Tongue (tissue), 2 donors: ENCODE results near the gene FRMD3. TPM values are rescaled to one million over a fixed set of nuclear protein-coding genes. Genes with fewer than 3 reads are reported as not detected.
"Not testable (repeated sequence)": the region's sequence is repeated elsewhere in the genome, so short reads cannot be mapped to it uniquely, and the experiment has no call there.

Experiments used
- DNase-seq: peaks from one replicate; pipeline ENCODE4 v3.0.0-alpha.2; 2015
- total RNA-seq: library from RNA; depleted of rRNA; stranded (reverse); fragments of >200 nt; gene quantifications from one replicate; pipeline ENCODE4 v1.2.3, GENCODE V29; 2014

Gene FRMD3
- total RNA-seq, 1 donor from 2014 or later, result 33.2 TPM

DNA sequence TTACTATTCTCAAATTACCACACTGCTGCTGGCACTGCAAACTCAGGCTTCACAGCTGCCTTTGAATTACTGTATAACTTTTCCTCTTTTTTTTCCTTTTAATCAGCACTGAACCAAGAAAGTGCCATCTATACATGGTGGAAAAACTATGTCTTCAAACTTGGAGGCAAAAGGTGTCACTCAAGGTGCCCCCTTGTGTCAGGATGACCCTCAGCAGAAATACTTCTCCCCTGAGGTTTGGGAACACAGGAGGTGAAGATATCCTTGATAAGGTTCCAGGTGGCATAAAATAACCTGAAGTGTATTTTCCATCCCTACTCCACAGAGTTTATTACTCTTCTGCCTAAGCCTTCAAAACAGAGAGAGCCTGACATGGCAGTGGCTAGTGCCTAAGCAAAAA, 14.5 kb downstream of the FRMD3 start:
- peak; percentile 28 for DNase-seq

DNA sequence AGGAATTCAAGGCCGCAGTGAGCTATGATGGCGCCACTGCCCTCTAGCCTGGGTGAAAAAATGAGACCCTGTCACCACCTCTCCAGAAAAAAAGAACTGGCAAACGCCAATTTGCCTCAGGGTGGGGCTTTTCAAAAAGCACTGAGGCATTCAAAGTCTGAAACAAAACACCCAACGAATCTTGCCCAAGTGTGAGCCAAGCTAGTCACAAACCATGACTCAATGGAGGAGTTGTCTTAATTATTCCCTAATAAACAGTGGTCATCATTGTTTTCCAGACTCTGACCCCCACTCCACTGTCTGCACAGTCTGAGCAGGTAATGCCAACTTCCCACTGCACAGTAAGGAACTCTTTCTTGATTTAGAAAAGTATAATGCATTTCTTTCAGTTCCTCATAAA, 16.8 kb downstream of the FRMD3 start:
- no peak for DNase-seq

DNA sequence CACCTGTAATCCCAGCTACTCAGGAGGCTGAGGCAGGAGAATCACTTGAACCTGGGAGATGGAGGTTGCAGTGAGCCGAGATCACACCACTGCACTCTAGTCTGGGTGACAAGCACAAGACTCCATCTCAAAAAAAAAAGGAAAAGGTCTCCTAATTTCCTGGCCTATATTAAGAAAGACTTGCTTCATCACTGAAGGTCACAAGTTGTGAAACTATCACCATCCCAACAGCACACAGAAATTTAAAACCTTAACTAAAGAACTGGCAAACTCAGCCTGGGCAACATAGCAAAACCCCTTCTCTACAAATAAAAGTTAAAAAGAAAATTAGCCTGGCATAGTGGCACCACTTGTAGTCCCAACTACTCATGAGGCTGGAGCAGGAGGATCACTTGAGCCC, 17.2 kb downstream of the FRMD3 start:
- no peak for DNase-seq

DNA sequence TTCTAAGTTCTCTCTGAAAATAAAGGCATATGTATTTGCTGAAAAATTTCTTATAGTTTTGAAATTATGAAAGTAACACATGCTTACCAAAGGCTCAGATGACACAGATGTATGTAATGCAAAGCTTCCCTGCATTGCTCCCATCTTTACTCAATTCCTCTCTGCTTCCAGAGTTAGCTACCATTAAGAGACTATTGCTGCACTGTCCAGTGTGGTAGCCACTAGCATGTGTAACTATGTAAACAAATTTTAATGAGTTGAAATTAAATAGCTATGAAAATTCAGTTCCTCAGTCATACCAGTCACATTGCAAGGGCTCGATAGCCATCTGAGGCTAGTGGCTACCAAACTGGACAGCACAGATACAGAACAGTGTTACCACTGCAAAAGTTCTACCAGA, 17.9 kb downstream of the FRMD3 start:
- DNase-seq, result no peak

DNA sequence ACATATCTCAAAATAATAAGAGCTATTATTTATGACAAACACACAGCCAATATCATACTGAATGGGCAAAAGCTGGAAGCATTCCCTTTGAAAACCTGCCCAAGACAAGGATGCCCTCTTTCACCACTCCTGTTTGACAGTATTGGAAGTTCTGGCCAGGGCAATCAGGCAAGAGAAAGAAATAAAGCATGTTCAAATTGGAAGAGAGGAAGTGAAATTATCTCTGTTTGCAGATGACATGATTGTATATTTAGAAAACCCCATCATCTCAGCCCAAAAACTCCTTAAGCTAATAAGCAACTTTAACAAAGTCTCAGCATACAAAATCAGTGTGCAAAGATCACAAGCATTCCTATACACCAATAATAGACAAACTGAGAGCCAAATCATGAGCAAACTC, 20.2 kb downstream of the FRMD3 start:
- not testable (repeated sequence) for DNase-seq

DNA sequence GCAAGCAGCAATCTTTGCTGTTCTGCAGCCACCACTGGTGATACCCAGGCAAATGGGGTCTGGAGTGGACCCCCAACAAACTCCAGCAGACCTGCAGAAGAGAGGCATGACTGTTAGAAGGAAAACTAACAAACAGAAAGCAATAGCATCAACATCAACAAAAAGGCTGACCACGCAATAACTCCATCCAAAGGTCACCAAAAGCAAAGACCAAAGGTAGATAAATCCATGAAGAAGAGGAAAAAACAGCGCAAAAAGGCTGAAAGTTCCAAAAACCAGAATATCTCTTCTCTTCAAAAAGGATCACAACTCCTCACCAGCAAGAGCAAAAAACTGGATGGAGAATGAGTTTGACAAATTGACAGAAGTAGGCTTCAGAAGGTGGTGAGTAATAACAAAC, 23.4 kb downstream of the FRMD3 start:
- no peak for DNase-seq

DNA sequence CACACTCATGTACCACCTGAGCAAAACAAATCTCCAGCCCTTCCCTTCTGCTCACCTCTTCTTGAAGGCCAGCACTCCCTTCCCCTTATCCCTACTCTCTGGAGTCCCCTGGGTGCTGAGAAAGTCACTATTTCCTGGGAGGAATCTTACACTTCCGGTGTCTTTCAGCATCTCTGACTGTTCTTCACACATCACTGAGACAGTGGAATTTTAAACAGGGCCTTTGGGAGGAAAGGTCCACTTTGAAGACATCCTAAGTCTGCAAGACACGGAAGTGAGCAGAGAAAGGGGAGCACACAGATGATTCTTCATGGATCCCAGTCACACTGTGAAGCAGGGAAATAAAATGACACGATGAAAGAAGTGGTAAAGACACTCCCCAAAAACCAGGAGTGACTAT, 25.6 kb downstream of the FRMD3 start:
- DNase-seq, result no peak

DNA sequence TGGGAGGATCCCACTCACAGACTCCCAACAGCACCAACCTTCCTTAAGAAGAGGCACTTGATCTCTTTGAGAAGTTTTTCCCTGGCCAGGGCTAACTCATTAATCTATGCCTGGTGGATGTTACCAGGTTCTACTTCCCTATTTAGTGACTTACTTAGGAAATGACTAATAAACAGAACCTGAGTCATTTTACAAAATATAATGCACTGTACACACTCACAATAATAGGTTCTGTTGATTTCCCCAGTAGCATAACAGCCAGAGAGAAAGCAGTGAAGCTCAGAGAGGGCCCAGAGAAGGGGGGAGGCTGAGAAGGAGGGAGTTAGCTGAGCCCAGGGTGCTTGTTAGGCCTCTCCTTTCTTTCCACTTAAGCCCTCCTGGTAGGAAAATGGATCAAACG, 27.1 kb downstream of the FRMD3 start:
- no peak for DNase-seq

DNA sequence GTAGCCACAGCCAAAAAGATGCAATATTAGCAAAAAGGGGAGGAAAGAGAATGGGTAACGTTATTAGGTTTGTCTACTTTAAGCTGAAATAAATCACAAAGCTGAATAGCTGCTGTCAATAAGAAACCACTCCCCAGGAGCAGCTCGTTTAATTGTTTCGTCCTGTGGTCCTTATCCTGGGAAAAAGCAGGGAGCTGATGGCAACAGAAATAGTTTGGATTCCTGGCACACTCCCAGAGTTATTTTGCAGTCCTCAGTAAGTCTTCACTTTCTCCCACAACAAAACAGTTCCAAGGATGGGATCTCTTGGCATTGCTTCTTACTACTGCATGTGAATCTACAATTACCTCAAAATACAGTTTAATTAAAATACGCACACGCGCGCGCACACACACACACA, 28.8 kb downstream of the FRMD3 start:
- DNase-seq, result peak; percentile 58

DNA sequence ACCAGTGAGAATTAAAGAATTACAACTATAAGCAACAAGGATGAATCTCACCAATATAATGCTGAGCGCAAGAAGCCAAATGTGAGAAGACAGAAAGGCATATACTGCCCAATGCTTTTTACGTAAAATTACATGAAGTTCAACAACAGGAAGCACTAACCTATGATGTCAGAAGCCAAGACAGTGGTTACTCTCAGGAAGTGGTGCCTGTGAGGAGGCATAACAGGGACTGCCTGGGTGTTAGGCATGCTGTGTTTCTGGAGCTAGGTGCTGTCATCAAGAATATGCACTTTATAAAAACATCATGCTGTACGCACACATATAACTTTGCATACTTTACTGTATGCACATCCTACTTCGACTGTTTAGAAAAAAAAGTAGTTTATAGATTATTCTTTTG, 30.1 kb downstream of the FRMD3 start:
- no peak for DNase-seq

DNA sequence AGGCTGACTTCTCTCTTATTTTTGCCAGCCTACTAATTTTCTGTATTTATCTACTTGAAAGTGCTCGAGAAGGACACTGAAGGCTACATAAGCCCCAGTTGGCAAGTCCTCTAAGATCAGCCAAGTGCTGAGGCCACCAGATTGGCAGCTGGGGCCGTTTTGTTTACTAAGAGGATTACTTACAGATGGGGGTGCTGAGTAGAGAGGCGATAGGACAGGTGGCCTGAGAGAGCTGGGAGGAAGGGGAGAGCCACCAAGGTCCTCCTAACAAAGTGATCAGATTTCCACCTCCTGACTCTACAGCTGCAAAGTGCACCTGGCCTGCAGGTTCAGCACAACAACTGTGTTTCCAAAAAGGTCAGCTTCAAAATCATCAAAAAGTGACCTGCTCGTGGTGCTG, 32.9 kb downstream of the FRMD3 start:
- DNase-seq, result peak; percentile 79

DNA sequence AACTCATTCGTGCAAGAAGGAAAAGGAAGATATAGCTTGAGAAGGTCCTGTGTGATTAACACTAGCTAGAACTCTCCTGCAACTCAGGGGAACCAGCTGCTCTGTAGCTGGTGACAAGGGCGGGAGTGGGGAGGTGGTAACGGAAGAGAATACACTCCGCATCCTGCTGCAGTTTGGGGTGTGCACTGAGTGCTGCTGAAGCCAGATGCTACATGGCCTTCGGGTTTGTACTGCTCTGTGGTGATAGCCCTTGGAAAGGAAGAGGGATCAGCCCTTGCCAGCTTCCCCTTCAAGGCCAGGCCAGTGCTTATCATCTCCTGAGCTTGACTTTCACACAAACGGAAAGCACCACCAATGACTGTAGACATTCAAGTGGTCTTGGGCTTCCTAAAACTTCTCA, 34.3 kb downstream of the FRMD3 start:
- DNase-seq, result no peak

DNA sequence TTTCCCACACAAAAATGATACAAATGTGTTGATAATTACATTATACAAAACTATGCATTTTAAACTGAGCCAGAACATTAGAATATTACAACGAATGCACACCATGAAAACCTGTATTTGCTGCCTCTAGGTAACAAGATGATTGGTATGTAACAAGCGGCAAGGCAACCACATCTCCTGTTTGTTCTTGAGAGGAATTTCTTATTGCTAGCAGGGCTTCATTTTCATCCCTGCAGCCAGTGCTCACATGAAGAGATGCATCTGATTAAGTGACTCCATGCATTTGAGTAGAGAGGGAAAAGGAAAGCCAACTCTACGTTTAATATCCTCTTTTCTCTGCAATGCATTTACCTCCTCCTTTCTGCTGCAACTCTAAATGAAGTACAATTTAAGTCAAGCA, 36.6 kb downstream of the FRMD3 start:
- DNase-seq, result no peak

DNA sequence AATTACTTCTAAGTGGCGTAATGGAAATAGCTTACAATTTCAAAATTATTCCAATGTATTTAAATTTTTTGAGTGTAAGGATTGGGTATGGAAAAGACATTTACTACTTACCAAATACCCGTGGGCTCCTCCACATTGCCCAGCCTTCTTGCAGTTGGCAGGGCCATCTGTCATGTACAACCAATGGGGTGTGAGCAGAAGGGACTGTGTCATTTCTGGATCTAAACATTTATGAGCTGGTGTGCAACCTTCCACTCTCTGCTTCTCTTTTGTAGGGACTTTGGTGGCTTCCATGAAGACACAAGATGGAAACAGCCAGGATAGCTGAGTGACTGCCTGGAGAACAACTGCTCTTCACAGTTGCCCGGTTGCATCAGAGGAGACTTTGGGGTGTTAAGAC, 40.8 kb downstream of the FRMD3 start:
- DNase-seq, result no peak

DNA sequence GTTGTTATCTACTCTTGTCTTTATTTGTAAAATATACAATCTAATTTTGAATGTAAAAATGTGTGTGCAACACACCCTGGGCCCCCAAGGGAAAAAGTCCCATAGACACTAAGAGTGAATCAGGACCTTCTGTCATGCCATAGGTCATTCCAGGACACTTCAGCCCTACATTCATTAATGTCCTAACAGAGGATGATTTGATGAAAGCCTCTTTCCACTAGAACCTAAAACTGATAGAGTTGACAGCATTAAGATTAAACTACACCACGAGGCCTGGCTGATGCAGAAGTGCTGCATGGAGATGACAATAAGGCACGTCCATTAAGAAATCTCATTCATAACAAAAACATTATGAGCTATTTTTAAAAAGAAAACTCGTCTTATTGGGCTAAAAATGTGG, 46.2 kb downstream of the FRMD3 start:
- no peak for DNase-seq

DNA sequence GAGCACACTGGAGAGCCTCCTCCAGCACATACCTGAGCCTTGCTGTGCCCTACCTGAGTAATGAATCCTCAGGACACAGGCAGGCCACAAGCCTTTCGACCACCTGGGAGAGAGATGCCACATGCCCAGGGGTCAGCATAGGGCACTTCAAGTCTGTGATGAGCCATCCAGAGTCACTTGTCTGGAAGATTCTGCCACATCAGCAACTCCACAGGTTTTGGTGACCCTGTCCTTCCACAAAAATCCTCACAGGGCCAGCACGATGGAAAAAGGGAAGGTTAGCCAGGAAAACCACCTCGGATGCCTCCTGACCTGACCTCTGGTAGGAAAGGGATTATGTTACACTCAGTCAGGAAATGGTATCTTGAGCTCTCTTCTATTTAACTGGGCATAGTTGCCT, 46.8 kb downstream of the FRMD3 start:
- DNase-seq, result no peak

DNA sequence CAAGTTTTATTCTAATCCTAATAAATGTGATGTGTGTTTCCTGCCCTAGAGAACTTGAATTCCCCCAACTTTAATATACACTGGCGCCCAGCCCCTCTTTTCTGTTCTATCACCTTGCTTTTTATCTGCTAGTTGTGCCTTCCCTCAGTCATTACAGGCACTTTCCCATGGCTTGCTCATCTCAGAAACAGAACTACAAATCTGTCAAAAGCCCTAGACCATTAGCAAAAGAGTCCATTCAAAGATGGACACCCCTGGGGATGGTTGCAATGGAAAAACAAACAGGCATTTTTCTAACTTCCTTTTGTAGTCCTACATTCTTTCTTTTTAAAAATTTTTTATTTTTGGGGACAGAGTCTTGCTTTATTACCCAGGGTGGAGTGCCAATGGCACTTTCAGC, 48.2 kb downstream of the FRMD3 start:
- DNase-seq, result no peak

DNA sequence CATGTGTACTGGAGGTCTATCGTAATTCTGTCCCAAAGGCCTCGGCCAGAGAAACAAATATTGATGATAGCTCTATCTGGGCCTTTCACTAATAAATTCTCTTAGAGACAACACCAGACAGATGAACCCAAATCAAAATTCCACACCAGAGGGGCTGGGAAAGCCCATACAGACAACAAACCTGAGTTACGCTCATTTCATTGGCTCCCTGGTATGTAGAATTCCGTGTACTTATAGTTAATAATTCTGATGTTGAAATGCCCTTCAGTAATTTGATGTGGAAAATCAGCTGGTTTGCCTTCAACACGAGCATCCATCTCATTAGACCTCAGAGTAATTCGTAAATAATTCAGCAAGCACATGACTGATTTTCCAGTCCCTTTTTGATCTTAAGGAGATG, 53.2 kb downstream of the FRMD3 start:
- DNase-seq, result no peak

DNA sequence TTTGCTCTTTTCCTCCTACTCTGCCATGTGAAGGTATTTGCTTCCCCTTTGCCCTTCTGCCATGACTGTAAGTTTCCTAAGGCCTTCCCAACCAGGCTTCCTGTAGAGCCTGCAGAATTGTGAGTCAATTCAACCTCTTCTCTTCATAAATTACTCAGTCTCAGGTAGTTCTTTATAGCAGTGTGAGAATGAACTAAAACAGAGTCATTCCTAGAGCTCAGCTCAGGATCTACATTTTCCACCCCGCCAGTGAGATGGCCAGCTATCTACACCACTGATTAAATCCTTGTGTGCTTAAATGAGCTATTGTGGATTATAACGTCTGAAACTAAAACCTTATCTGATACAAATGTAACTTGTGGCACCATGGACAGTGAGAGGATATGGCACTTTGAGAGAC, 55.0 kb downstream of the FRMD3 start:
- DNase-seq, result no peak

DNA sequence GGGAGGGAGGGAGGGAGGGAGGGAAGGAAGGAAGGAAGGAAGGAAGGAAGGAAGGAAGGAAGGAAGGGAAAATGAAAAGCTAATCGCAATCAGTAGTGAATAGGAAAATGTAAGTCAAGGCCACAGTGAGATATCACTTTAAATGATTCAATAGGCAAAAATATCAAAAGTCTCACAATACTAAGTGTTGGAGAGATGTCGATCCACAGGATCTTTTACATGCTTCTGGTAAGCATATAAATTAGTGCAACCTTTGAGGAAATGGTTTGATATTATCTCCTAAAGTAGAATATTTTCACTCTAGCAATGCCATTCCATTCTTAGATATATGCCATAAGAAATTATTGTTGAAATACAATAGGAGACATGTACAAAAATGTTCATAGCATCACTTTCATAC, 58.4 kb downstream of the FRMD3 start:
- DNase-seq, result no peak

DNA sequence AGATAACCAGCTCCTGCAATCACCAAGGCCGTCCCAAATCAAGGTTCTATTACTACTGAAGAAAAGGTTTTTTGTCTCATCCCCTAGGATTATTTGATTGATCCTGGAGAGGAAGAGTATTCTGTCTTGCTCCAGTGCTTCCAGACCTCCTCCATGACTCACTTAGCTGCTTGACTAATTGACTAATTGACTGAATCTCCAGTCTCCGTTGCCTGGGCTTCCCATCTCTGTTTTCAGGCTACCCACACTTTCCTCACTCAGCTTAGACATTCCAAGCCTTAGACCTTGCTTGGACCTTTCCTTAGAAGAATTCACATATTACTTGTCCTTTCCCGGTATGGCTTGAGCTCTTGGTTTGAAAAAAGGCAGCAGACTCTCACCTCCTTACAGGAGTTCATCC, 60.6 kb downstream of the FRMD3 start:
- no peak for DNase-seq

DNA sequence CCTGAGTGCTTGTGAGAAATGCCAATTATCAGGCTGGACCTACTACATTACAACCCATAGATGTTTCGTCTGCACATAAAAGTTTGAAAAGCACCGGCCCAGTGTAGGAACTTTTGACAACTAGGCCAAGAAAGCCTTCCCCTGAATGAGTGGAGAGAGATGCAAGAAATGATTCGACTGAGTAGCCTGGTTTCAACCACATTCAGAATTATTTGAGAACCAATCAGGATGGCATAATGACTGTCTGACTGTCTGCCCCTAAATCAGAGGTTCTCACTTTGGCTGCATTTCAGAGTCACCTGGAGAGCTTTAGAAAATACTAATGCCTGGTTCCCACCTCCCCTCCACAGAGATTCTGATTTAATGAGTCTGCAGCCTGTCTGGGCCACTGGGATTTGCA, 61.1 kb downstream of the FRMD3 start:
- no peak for DNase-seq

DNA sequence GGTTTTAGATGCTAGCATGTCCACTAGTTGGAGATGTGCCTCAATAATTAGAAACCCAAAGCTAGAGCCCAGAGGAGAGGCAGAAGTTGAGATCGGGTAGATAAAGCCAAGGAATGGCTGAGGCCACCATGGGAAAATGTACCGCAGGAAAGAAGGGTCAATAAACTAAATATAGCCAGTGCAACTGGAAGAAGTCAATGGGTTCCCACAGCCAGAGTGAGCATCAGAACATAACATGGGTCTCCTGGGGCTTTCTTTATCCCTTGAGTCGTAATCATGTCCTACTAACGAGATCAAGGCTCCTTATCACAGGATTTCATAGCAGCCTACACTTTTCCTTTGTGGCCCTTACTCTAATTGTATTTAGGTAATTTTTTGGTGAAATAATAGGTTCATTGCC, 61.7 kb downstream of the FRMD3 start:
- no peak for DNase-seq

DNA sequence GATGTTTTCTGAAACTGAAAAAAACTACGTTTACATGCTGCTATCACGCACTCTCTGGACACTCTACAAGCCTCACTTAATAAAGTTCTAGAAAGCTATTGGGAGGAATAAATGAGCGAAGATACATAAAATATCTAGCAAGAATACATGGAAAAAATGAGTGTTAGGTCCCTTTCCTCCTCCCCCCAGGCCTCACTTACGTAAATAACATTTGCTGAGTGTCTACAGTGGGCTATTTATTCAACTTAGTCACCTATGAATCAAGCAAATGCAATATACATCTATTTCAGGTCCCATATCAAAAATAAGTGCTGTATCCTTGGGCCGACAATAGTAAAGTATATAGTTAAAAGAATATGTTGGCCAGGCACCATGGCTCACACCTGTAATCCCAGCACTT, 62.5 kb downstream of the FRMD3 start:
- DNase-seq, result no peak

DNA sequence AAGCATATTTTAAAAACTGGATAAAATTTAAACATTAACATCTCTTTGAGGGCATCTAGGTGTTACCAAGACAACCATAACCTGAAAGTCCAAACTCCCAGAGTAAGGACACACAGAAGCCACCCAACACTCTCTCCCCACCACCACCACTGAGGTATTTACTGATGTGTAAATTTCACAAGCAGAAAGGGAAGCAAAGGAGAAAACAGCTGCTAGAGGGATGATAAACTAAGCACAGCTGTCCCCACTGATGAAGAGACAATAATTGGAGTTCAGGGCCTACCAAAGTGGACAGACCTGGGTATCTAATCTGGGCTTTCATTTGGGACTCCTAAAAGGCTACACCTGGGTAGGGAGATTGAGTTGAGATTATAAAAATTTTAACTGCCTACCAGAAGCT, 63.6 kb downstream of the FRMD3 start:
- DNase-seq, result no peak

DNA sequence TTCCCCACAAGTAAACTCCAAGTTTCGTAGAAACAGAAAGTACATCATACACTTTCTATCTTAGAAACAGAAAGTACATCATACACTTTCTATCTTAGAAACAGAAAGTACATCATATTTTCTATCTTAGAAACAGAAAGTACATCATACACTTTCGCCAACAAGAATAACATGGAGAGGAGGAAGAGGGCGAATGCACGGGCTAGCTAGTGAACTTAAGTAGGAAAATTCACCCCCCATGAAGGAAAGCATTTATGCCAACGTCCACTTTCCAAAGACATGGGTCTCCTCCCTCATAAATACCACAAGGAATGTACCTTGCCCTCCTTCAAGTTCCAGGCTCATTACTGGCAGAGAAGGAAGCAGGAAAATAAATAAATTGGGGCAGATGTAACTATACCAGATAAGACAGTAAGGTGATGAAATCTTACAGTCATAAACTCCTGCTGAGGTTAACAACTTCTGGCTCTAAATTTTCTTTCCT, 64.7 kb downstream of the FRMD3 start:
- DNase-seq, result no peak
